ENCODE data around the gene TMA7B. TPM values are rescaled to one million over a fixed set of nuclear protein-coding genes. Genes with fewer than 3 reads are reported as not detected.

The TMA7B gene
- total RNA-seq, 1 experiment from 2014 or later, result not detected

DNA sequence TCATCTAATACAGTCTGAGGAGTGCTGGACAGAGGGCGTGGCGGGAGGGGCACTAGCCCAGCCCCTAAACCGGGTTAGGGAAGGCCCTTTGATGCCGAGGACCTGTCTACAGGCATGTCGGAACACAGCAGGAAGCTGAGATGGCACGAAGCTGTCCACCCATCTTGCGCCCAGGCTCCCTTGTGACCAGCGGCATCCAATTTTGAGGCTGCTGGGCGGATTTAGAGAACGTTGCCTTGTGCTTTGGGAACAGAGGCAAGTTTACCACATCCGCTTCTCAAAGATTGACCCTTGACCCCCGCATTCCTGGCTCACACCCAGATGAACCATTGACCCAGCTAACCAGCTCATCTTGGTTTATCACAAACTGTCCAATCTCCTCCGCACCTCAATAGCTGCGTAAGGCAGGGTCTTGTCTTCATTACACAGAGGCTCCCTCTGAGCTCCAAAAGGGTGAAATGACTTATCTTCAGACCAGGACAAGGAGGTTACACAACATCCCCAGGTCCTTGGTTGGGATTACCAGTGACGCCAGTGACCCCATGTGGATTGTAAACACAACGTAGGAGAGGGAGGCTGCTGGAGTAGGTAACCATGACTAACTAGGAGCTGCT lies 39.1 kb downstream of the TMA7B start:
- peak; percentile 75 for DNase-seq (ENCODE audit: low read depth)

DNA sequence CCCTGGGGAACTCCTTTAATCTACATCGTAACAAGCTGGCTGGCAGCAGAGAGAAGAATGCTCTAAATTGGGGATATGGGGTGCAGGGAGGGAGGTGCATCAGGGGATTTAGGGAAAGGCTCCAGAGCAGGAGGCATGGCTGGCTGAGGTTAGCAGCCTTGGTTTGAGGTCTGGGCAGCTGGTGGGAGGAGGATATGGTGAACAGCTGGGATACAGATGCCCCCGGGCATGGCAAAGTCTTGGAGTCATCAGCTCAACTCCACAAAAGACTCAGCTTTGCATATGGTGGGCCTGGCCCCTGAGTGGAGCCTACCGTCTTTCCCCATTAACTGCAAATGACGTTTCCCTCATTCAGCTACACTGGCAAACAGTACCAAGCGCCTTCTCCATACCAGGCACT lies 40.0 kb downstream of the TMA7B start:
- no peak for DNase-seq (ENCODE audit: low read depth)

DNA sequence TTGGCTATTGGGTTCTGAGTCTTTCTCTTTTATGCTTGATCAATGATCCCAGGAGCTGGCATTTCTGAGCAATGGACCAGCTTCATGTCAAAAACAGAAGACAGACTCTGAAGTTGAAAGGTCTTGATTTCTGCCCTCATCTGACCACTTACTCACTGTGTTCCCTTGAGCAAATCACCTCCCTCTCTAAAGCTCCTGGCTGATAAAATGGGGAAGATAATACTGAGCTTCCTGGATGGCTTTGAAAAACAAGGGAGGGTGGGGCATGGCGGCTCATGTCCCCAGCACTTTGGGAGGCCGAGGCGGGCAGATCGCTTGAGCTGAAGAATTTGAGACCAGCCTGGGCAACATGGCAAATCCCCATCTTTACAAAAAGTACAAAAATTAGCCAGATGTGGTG lies 40.9 kb downstream of the TMA7B start:
- DNase-seq (ENCODE audit: low read depth), result no peak

DNA sequence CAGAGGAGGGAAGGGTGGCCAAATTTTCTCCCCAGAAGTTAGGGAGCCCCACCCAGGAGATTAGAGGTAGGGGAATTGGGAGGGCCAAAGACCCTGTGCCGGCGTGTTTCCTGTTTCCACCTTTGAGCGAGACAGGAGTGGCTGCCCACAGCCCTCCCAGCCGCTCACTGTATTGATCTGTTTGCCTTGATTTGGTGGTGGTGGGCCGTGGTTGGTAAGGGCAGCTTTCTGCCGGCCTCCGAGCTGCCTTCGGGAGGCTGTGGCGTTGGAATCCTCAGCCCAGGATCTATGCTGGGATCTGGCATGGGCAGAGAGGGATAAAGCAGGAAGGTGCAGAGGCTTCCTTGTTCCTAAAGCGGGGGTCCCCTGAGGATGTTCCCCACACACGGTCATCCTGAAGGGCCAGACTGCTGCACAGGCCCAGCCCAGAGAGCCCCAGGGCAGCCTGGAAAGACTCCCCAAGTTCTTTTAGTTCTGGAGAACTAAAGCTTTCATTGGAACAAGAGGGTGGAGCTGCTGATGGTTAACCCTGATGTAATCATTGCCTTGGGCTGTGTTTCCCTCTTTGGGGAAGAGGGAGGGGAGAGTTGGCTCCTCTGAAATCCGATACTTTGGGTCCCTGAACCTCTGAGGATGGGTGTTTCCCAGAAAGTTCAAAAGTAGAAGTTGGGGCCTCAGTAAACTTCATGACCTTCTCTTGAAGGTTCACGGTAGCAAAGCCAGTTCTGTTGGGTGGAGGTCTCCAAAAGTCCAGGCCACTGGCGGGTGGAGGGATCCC lies 41.8 kb downstream of the TMA7B start:
- DNase-seq (ENCODE audit: low read depth), result no peak

DNA sequence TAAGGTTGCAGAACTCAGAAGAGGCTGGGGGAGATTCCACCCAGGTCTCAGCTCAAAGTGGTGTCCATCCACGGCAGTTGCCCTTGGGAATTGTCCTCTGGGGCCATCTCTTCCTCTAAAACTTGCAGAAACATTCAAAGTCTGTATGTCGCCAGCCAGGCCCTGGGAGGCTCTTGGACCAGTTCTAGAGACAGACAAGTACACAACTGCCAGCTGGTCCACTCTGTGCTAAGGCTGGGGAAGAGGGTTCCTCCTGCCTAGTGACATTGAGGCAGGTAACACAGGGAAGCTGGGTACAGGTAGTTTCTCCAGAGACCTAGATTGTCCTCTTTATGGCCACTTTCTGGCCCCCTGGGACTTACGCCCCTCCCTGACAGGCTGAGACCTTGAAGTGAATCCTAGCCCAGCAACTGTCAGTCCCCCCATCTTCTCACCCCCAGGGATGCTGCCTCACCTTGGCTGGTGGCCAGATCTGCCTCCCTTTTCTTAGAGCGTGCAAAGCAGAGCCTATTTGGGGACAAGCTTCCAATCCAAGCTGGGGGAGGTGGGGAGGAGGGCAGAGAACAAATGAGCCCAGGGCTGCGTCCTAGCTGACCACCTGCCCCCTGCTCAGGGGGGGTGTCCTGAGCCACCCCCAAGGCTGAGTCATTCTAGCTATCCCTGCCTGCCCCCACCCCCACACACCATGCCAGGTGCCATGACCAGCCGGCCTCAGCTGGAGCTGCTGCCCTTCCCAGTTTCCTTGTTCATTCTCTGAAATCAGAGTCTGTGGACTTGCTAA lies 42.9 kb downstream of the TMA7B start:
- no peak for DNase-seq (ENCODE audit: low read depth)

DNA sequence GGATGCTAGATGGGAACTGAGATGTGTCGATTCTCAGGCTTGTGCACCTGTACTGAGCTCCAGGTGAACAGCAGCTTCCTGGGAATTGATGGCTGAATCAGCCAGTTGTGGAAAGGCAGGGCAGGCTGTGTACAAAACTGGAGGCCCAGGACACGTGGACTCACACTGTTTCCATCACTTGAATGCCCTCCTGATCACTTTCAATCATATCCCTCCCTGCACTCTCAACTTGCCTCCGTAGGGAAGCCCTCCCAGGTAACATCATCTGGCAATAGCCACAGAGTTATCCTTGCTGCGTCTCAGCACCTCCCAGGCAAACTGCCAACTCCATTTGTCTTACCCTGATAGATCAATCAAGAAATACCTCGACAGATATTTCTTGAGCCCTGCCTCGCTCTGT lies 44.6 kb downstream of the TMA7B start:
- no peak for DNase-seq (ENCODE audit: low read depth)

DNA sequence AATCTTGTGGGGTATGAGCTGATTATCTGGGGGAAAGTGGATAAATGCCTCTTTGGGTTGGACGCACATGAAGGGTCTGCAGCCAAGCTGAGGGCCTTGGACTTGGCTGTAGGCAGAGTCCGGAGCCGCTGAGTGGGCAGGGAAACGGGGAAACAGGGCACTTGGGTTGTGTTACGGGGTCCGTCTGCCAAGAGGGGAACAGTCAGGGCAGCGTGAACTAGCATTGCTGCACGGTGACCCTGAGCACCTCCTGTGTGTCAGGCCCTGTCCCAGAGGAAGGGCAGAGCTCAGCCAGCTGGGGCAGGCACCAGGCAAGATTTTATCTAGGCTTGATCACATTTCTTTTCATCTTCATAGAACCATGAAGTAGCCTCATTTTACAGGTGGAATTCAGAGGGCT lies 46.4 kb downstream of the TMA7B start:
- DNase-seq (ENCODE audit: low read depth), result no peak

DNA sequence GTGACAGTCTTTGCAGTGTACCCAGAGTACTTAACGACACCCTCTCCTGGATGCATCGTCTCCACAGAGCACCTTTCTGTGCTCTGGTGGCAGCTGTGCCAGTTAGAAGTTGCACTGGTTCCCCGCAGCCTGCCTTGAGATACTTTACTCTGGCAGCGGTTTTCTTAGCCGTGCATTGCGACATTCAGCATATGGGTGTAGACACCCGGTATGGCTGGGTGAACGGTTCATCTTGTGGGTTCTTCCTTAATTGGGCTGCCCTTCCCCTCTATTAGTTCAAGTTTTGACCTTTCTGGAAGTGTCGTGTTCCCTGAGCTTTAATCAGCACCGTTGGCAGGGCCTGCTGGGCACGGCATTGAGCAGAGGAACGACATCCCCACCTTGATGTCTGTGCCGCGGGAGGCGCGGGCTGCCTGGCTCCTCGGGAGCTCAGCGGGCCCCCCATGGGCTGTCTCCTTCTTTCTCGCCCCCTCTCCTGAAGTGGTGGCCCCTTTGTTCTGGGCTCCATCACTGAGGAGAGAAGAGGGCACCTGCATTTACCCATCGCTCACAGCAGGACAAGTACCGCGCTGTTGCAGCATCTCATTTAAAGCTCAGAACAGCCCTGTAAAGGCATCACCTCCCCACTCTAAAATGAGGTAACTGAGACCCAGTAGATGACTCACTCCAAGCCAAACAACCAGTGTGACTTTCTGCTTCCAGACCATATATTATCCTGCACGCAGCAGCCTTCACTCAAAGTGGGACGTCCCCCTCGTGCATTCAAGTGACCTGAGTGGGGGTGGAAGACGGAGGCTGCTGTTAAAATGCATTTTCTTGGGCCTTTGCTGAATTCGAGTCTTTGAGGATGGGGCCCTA lies 47.9 kb downstream of the TMA7B start:
- DNase-seq (ENCODE audit: low read depth), result no peak

DNA sequence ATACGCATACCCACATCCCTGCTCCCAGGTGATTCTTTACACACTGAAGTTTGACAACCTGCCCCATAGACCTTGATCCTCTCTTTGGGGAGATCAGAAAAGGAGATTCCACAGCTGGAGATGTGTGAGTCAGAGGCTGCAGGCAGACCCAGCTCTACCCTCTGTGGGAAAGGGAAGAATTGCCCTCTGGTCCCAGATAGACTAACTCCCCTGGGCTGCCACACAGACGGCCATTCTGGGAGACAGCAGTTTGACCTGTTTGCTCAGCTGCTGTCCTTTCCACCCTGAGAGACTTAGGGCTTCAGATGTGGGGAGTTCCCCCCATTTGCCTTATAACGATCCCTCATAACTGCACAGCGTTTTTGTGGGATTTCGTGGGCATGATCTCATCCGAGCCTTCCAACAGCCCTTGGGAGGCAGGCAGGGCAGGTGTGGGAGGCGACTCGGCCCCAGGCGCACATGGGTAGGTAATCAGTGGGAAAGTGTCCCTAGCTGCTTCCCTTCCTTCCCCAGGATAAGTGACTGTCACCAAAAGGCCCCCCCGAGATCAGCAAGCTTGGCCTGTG lies 48.6 kb downstream of the TMA7B start:
- DNase-seq (ENCODE audit: low read depth), result peak; percentile 20

DNA sequence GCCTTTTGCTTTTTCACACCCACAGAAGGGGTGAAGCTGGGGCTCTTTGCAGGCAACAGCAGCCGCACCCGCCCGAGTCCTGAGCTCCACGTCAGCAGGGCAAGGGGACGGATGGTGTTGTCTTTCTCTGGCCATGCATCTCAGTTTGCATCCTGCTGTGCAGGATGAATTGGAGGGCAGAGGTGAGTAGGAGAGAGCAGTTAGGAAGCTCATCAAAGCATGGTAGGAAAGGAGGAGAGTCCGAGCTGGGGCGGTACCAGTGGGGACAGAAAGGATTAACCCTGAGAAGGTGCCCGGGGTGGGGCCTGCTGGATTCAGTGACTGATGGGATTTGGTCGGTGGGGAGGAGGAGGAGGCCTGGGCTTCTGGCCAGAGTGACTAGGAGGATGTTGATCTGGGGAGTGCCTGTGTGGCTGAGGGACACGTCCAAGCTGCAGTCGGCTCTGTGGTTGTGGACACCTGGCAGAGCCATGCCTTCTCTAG lies 49.1 kb downstream of the TMA7B start:
- peak; percentile 59 for DNase-seq (ENCODE audit: low read depth)

DNA sequence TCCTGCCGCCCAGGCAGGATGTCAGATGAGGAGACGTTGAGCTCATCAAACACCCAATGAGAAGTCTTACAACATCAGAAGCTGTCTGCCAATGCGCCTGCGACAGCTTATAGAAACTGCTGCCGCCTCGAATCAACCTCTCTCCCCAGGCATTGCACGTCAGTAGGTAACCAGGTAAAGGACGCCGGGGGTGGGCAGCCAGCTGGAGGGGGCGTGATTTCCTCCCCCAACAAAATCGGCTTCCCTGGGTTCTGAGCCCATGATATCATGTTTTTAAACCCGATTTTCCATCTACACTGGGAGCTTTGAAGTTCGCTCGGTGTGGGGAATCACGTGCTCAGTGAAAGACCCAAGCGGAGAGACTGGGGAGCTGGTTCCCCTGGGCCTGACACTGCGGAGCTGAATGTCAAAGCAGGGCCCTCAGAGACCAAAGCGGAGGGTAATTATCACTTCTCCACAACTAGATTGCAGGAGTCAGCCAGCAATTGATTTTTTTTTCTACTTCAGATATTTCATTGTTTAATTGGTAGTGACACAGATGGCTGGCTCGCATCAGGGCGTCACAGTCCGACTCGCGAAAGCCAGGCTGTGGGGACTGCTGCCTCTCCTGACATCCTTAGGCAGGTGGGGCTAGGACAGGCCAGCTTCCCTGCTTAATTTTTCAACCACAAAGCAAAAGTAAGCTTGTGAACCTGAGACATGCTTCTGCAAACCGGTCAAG lies 49.9 kb downstream of the TMA7B start:
- no peak for DNase-seq (ENCODE audit: low read depth)

DNA sequence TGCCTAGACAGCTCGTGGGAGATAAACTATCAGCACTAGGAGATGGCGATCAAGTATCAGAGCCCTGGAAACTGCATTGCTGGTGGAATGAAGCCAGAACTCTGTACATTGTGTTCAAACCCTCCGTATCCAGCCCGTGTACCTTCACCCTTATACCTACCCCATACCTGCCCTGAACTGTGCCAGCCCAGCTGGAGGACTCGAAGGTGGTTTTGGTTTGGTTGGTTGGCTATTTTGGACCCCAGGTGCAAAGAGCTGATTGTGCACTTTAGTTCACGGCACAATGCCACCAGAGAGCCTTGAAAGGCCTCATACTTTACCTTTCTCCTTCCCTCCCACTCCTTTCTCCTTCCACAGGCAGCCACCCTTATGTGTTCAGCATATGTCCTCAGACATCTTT lies 50.5 kb downstream of the TMA7B start:
- no peak for DNase-seq (ENCODE audit: low read depth)

Other genes starting within 250 kb of the TMA7B start
- not detected in 2 replicates for gene ENTHD1, start 66.6 kb upstream of the TMA7B start, total RNA-seq (2014; rRNA removed; shearing (Covaris generic))
- gene GRAP2, start 59.3 kb upstream of the TMA7B start, total RNA-seq (2014; rRNA removed; shearing (Covaris generic)), result 0.26 and 0.33 TPM in 2 replicates
- 0.03 TPM in 2 replicates for gene FAM83F, start 34.6 kb downstream of the TMA7B start, total RNA-seq (2014; rRNA removed; shearing (Covaris generic))
- 13.7 and 19.3 TPM in 2 replicates for gene TNRC6B, start 217.5 kb downstream of the TMA7B start, total RNA-seq (2014; rRNA removed; shearing (Covaris generic))